Upper lobe of right lung (tissue), 1 donor: Measurements from ENCODE around the gene TBCD. TPM values are rescaled to one million over a fixed set of nuclear protein-coding genes. Genes with fewer than 3 reads are reported as not detected.

Experiments
- ATAC-seq: fragments of 200-7000 bp; cut with Tn5 transposase; one replicate; pipeline ENCODE4 v1.9.1; 2020; ENCODE audit warnings: mild to moderate bottlenecking, moderate library complexity
- DNase-seq: peaks from one replicate; pipeline ENCODE4 v3.0.0-alpha.2; 2020
- H3K27ac ChIP-seq: fragments of 200-600 bp; one replicate; pipeline ENCODE4 v1.8.0; 2022
- H3K27me3 ChIP-seq: fragments of 200-600 bp; one replicate; pipeline ENCODE4 v1.8.0; 2022; ENCODE audit warnings: mild to moderate bottlenecking
- H3K36me3 ChIP-seq: fragments of 200-600 bp; one replicate; pipeline ENCODE4 v1.8.0; 2022
- H3K4me1 ChIP-seq: fragments of 200-600 bp; one replicate; pipeline ENCODE4 v1.8.0; 2022
- H3K4me3 ChIP-seq: fragments of 200-600 bp; one replicate; pipeline ENCODE4 v1.8.0; 2022; ENCODE audit warnings: mild to moderate bottlenecking
- H3K9me3 ChIP-seq: fragments of 200-600 bp; one replicate; pipeline ENCODE4 v1.8.0; 2022
- CTCF ChIP-seq: fragments of 200-600 bp; IDR thresholded peaks from one replicate; pipeline ENCODE4 v1.8.0; 2022; ENCODE audit warnings: antibody characterized with exemption
- intact Hi-C: fragments of 100-400 bp; cut with DNase I; formaldehyde crosslinking; loops from one replicate; pipeline ENCODE4 v1.11.0; 2022
- total RNA-seq: library from RNA; stranded (reverse); fragmentation: NEBNext Ultra II Directional; extraction: Animal tissue kit (Norgen Biotek cat#: 25700); gene quantifications from one replicate; pipeline ENCODE4 v1.2.1, GENCODE V29; 2021
- donor health status: DM: no; HTN: yes; CAD: no; lungs with severe emphysema.

The TBCD gene
- total RNA-seq, 1 donor from 2014 or later = 84.5 TPM

- peaks cover 6% of the 10 kb centered on the region for H3K36me3 ChIP-seq
- H3K27ac ChIP-seq = no peak overlapping the region
- intact Hi-C loops = no loop called here
- no peaks in the 10 kb centered on the region for H3K4me1 ChIP-seq
- DNase-seq = no peak
- H3K27me3 ChIP-seq = no peaks in the 10 kb centered on the region
- no peak overlapping the region for H3K4me3 ChIP-seq
- H3K9me3 ChIP-seq = no peaks in the 10 kb centered on the region
- TF ChIP-seq CTCF = no peak
- no peak for ATAC-seq
Measured at GRCh38 chr17:82814834-82815233, 63.0 kb downstream of the TBCD start.

- DNase-seq (no peak), ATAC-seq (peak; percentile 10)
- H3K27ac ChIP-seq = no peak overlapping the region
- no peak overlapping the region for H3K4me3 ChIP-seq
- no peaks in the 10 kb centered on the region for H3K27me3 ChIP-seq
- peaks cover 6% of the 10 kb centered on the region for H3K36me3 ChIP-seq
- no peaks in the 10 kb centered on the region for H3K4me1 ChIP-seq
- no peak for TF ChIP-seq CTCF
- H3K9me3 ChIP-seq = no peaks in the 10 kb centered on the region
- intact Hi-C loops = no loop called here
Measured at GRCh38 chr17:82815354-82815753, 63.5 kb downstream of the TBCD start.

GRCh38 chr17:82815790-82816305 is 64.0 kb downstream of the TBCD start:
- Histone ChIP-seq H3K27ac (no peak overlapping the region), H3K36me3 (peaks cover 6% of the 10 kb centered on the region)
- no peak for DNase-seq

GRCh38 chr17:82816358-82816757 is 64.5 kb downstream of the TBCD start:
- no peaks in the 10 kb centered on the region for H3K4me1 ChIP-seq
- peaks cover 6% of the 10 kb centered on the region for H3K36me3 ChIP-seq
- TF ChIP-seq CTCF = no peak
- no peak overlapping the region for H3K27ac ChIP-seq
- no peak overlapping the region for H3K4me3 ChIP-seq
- intact Hi-C loops = no loop called here
- peak; percentile 63 for ATAC-seq
- no peaks in the 10 kb centered on the region for H3K9me3 ChIP-seq
- no peaks in the 10 kb centered on the region for H3K27me3 ChIP-seq
- no peak for DNase-seq

More at GRCh38 chr17:82815790-82816305, 64.0 kb downstream of the TBCD start:
- intact Hi-C loops = no loop called here
- no peak overlapping the region for H3K4me3 ChIP-seq
- no peaks in the 10 kb centered on the region for H3K4me1 ChIP-seq
- no peaks in the 10 kb centered on the region for H3K27me3 ChIP-seq
- no peak for ATAC-seq
- H3K9me3 ChIP-seq = no peaks in the 10 kb centered on the region
- no peak for TF ChIP-seq CTCF

GRCh38 chr17:82817947-82818346 is 66.1 kb downstream of the TBCD start:
- DNase-seq = no peak
- intact Hi-C loops = no loop called here

More at GRCh38 chr17:82817947-82818346, 66.1 kb downstream of the TBCD start:
- Histone ChIP-seq H3K27me3 (no peaks in the 10 kb centered on the region), H3K4me1 (no peaks in the 10 kb centered on the region), H3K4me3 (no peak overlapping the region), H3K27ac (no peak overlapping the region), H3K36me3 (no peaks in the 10 kb centered on the region), H3K9me3 (no peaks in the 10 kb centered on the region)
- no peak for ATAC-seq
- TF ChIP-seq CTCF = no peak
